K562 (cell line): ENCODE data around the gene SPATA17. TPM values are rescaled to one million over a fixed set of nuclear protein-coding genes. Genes with fewer than 3 reads are reported as not detected.

Experiments
- ATAC-seq: fragments of 200-7000 bp; cut with Tn5 transposase; 3 replicates; pipeline ENCODE4 v1.9.1; 2020; ENCODE audit warnings: moderate library complexity
- BruUV-seq: library from RNA; stranded (reverse); fragments of 400-500 nt; replicated peaks from 2 replicates; lab custom pipeline; 2021; lab: Mats Ljungman, UMichigan
- CTCF ChIA-PET: fragments of 300-600 bp; formaldehyde crosslinking; extraction: SDS; loops from one replicate; lab custom pipeline; 2021; ENCODE audit warnings: low intra/inter-chr PET ratio; lab: Yijun Ruan, JAX
- POLR2A ChIA-PET: fragments of 300-600, 350-650 bp; sonication (Branson Sonifier 250); formaldehyde crosslinking; extraction: SDS; loops from one replicate; lab custom pipeline; 2021; ENCODE audit warnings: antibody characterized with exemption, inconsistent platforms; lab: Yijun Ruan, JAX
- DNase-seq, 4 experiments: peaks; one replicate each; pipeline versions ENCODE4 v3.0.0 to v3.0.0-alpha.2; 2011 to 2018; ENCODE audit warnings: low spot score in 3 of 4, mixed read lengths in 3 of 4; ENCODE audit errors: extremely low read depth in 1 of 4
- FAIRE-seq: peaks from 2 replicates; lab custom pipeline; 2011; peaks lifted over from hg19 to GRCh38; lab: Jason Lieb, UNC
- H2AFZ ChIP-seq: 2 replicates; pipeline ENCODE4 v1.6.0; 2011; ENCODE audit warnings: low read depth, low read length, control low read depth, inconsistent platforms
- H3K27ac ChIP-seq: fragments of 200-600 bp; 3 replicates; pipeline ENCODE4 v1.8.0; 2011; ENCODE audit warnings: low read depth, mild to moderate bottlenecking, control low read depth, inconsistent platforms, low read length, moderate library complexity, mixed read lengths; ENCODE audit errors: extremely low read depth
- H3K27me3 ChIP-seq, 2 experiments: fragments of 300-600 bp in 1 of 2; 2 replicates in 1 of 2; 3 replicates in 1 of 2; pipeline versions ENCODE4 v1.6.0 to v1.8.0; 2011; ENCODE audit warnings: inconsistent platforms in 2 of 2, low read length in 2 of 2, mild to moderate bottlenecking in 1 of 2, mixed read lengths in 1 of 2, moderate library complexity in 1 of 2; ENCODE audit not compliant: control insufficient read depth in 2 of 2, insufficient read depth in 2 of 2
- H3K36me3 ChIP-seq: fragments of 300-600 bp; 3 replicates; pipeline ENCODE4 v1.8.0; 2011; ENCODE audit warnings: mild to moderate bottlenecking, low read length, inconsistent platforms; ENCODE audit not compliant: control insufficient read depth, insufficient read depth
- H3K4me1 ChIP-seq, 2 experiments: fragments of 200-600 bp in 1 of 2; replicated peaks in 1 of 2; 2 replicates in 1 of 2; 3 replicates in 1 of 2; pipeline versions ENCODE4 v1.5.1 to v1.8.0; 2011; ENCODE audit warnings: inconsistent platforms in 2 of 2, low read length in 2 of 2, mild to moderate bottlenecking in 1 of 2, mixed read lengths in 1 of 2, moderate library complexity in 1 of 2; ENCODE audit not compliant: control insufficient read depth in 2 of 2, insufficient read depth in 2 of 2
- H3K4me2 ChIP-seq: 2 replicates; pipeline ENCODE4 v1.6.1; 2011; ENCODE audit warnings: low read length, control low read depth, inconsistent platforms, mixed read lengths; ENCODE audit not compliant: insufficient read depth
- H3K4me3 ChIP-seq: fragments of 200-600 bp; sonication (generic), shearing (Covaris generic); 2 replicates; pipeline ENCODE4 v1.5.1; 2016; ENCODE audit warnings: control low read depth, inconsistent platforms
- H3K79me2 ChIP-seq: fragments of 200-600 bp; 3 replicates; pipeline ENCODE4 v1.8.0; 2011; ENCODE audit warnings: low read length, inconsistent platforms; ENCODE audit not compliant: control insufficient read depth, insufficient read depth
- H3K9ac ChIP-seq, 2 experiments: 2 replicates each; pipeline versions ENCODE4 v1.6.0 to v1.6.1; 2011; ENCODE audit warnings: low read depth in 2 of 2, low read length in 2 of 2, control low read depth in 1 of 2, inconsistent platforms in 1 of 2, mild to moderate bottlenecking in 1 of 2, mixed read lengths in 1 of 2; ENCODE audit not compliant: insufficient read depth in 1 of 2
- H3K9me1 ChIP-seq: one replicate; pipeline ENCODE4 v1.6.0; 2011; ENCODE audit warnings: inconsistent platforms, mild to moderate bottlenecking, low read length, moderate library complexity; ENCODE audit not compliant: control insufficient read depth, insufficient read depth
- H3K9me3 ChIP-seq: replicated peaks from 2 replicates; pipeline ENCODE4 v1.5.1; 2011; ENCODE audit warnings: low read depth, low read length, inconsistent platforms; ENCODE audit not compliant: control insufficient read depth, insufficient read depth
- H4K20me1 ChIP-seq: replicated peaks from 2 replicates; pipeline ENCODE4 v1.6.1; 2011; ENCODE audit warnings: low read length, inconsistent platforms, mixed read lengths; ENCODE audit not compliant: control insufficient read depth, insufficient read depth
- AFF1 ChIP-seq, 2 experiments: fragments of 450-650 bp; IDR thresholded peaks; 2 replicates each; pipeline ENCODE4 v1.6.1; 2018; ENCODE audit warnings: mild to moderate bottlenecking in 2 of 2, low read depth in 1 of 2; ENCODE audit not compliant: partially characterized antibody in 2 of 2
- BDP1 ChIP-seq: IDR thresholded peaks from 3 replicates; pipeline ENCODE4 v1.6.1; 2011; ENCODE audit not compliant: insufficient read length, insufficient read depth
- DDX20 ChIP-seq: fragments of 450-650 bp; IDR thresholded peaks from 2 replicates; pipeline ENCODE4 v1.6.1; 2016; ENCODE audit warnings: missing genetic modification characterization, low read depth, mild to moderate bottlenecking, missing compliant biosample characterization, moderate library complexity
- FOXA3 ChIP-seq, 2 experiments: fragments of 450-650 bp in 1 of 2; sonication (generic) in 1 of 2; formaldehyde crosslinking; IDR thresholded peaks in 1 of 2; conservative IDR thresholded peaks in 1 of 2; 2 replicates each; pipeline versions ENCODE4 v1.4.0 to v1.8.0; 2020 to 2022; ENCODE audit warnings: mild to moderate bottlenecking in 2 of 2, missing genetic modification reagents in 1 of 2
- KDM2B ChIP-seq: fragments of 250-450 bp; sonication (Bioruptor Pico); IDR thresholded peaks from 2 replicates; pipeline ENCODE4 v1.8.0; 2021; ENCODE audit warnings: mild to moderate bottlenecking, moderate library complexity
- LEF1 ChIP-seq: fragments of 450-650 bp; IDR thresholded peaks from 2 replicates; pipeline ENCODE4 v1.6.1; 2016; ENCODE audit warnings: mild to moderate bottlenecking
- MBD2 ChIP-seq: sonication (generic); IDR thresholded peaks from 2 replicates; pipeline ENCODE4 v1.6.1; 2016; ENCODE audit warnings: low read depth, borderline replicate concordance
- MCM2 ChIP-seq: fragments of 450-650 bp; IDR thresholded peaks from 2 replicates; pipeline ENCODE4 v1.6.1; 2017; ENCODE audit warnings: low read depth, mild to moderate bottlenecking
- RFX7 ChIP-seq: fragments of 250-450 bp; sonication (Bioruptor Pico); IDR thresholded peaks from 2 replicates; pipeline ENCODE4 v1.5.1; 2021; ENCODE audit warnings: mild to moderate bottlenecking
- SAP30 ChIP-seq: fragments of 200-600 bp; sonication (generic); IDR thresholded peaks from 2 replicates; pipeline ENCODE4 v1.6.1; 2012; ENCODE audit warnings: borderline replicate concordance, low read depth, mild to moderate bottlenecking, moderate library complexity, low read length, control low read depth, inconsistent platforms; ENCODE audit not compliant: insufficient read depth, poor library complexity, severe bottlenecking
- SP1 ChIP-seq: sonication (generic); formaldehyde crosslinking; IDR thresholded peaks from 2 replicates; pipeline ENCODE4 v1.8.1; 2022; ENCODE audit warnings: mild to moderate bottlenecking, missing genetic modification reagents
- TBP ChIP-seq: optimal IDR thresholded peaks from 2 replicates; pipeline ENCODE3; 2011; ENCODE audit warnings: low read depth, low read length, improper control_type of control experiment
- THAP12 ChIP-seq: fragments of 250-450 bp; sonication (Bioruptor Pico); IDR thresholded peaks from 2 replicates; pipeline ENCODE4 v1.9.0; 2021; ENCODE audit warnings: mild to moderate bottlenecking, inconsistent platforms
- TRIM28 ChIP-seq: fragments of 450-650 bp; IDR thresholded peaks from 2 replicates; pipeline ENCODE4 v1.6.1; 2017
- USF1 ChIP-seq: sonication (generic); formaldehyde crosslinking; IDR thresholded peaks from 2 replicates; pipeline ENCODE4 v1.9.0; 2022; ENCODE audit warnings: mild to moderate bottlenecking, missing genetic modification reagents
- ZNF140 ChIP-seq: fragments of 250-450 bp; sonication (Bioruptor Pico); IDR thresholded peaks from 2 replicates; pipeline ENCODE4 v1.8.0; 2021; ENCODE audit warnings: moderate library complexity, mild to moderate bottlenecking, inconsistent platforms
- ZNF232 ChIP-seq: sonication (generic); formaldehyde crosslinking; IDR thresholded peaks from 2 replicates; pipeline ENCODE4 v1.8.0; 2022; ENCODE audit warnings: mild to moderate bottlenecking, missing genetic modification reagents
- WGBS: fragments of 100-300 bp; shearing (Covaris generic); methylation state at CpG from one replicate; pipeline ENCODE4 v1.1.6; 2016; ENCODE audit warnings: low coverage, mixed read lengths; ENCODE audit not compliant: insufficient coverage; ENCODE audit errors: missing lambda C conversion rate; 5-methylcytosine and 5-hydroxymethylcytosine counted together
- in situ Hi-C: fragments of 300-500 bp; cut with MboI; formaldehyde crosslinking; loops from 4 replicates; pipeline ENCODE4 v1.15.0; 2018; ENCODE audit warnings: inconsistent platforms, mixed read lengths
- intact Hi-C: fragments of 100-400 bp; cut with micrococcal nuclease; formaldehyde crosslinking; loops from 2 replicates; pipeline ENCODE4 v1.14.2; 2022
- polyA plus RNA-seq, 8 experiments: library from polyadenylated mRNA; depleted of rRNA in 4 of 8; stranded (reverse) in 5 of 8; unstranded in 3 of 8; fragments of >200 nt; fragmentation: Nextera tagmentation in 2 of 8; fragmentation: Illumina TruSeq in 1 of 8; extraction: Ambion mirVana in 2 of 8; extraction: Trizol in 1 of 8; gene quantifications; 2 replicates each; pipeline versions ENCODE4 v1.2.1 to v1.2.3, GENCODE V29; 2011 to 2014; ENCODE audit warnings: inconsistent platforms in 1 of 8, missing spikeins in 1 of 8
- total RNA-seq, 7 experiments: library from RNA; depleted of rRNA in 6 of 7; stranded (reverse); fragments of >200 nt in 6 of 7; fragmentation: Illumina TruSeq in 2 of 7; extraction: Trizol in 2 of 7; gene quantifications; 2 replicates each; pipeline versions ENCODE4 v1.2.1 to v1.2.3, GENCODE V29; 2011 to 2021; ENCODE audit warnings: low replicate concordance in 1 of 7

The SPATA17 gene
- total and polyA plus RNA-seq, 9 of the 15 experiments (the other 6 are each of a cell fraction or from before 2014, with no cell fraction given) = 0.04 to 0.11 TPM; not detected in 7

- FAIRE-seq = no peak
- POLR2A ChIA-PET = no interaction called here
- TF ChIP-seq RFX7 (CRISPR knock-in tag) (no peak), SP1 (CRISPR knock-in tag) (no peak), LEF1 (no peak), USF1 (CRISPR knock-in tag) (no peak), ZNF232 (CRISPR knock-in tag) (no peak), SAP30 (no peak), AFF1 (IDR thresholded peaks at IDR 0.05; ENCODE audit: low read depth in 1 of 2, partially characterized antibody in 2 of 2) (no peak), TRIM28 (no peak), MBD2 (no peak), THAP12 (CRISPR knock-in tag) (no peak), KDM2B (no peak), MCM2 (no peak), BDP1 (no peak), TBP (no peak), DDX20 (tag) (no peak), FOXA3 (CRISPR knock-in tag; conservative IDR thresholded peaks at IDR 0.05 in 1 of 2, IDR thresholded peaks at IDR 0.05 in 1 of 2) (no peak), ZNF140 (CRISPR knock-in tag) (no peak)
These were observed 50.7 kb downstream of the SPATA17 start for GRCh38 chr1:217681806-217682205.

More at GRCh38 chr1:217681806-217682205, 50.7 kb downstream of the SPATA17 start:
- Histone ChIP-seq H3K79me2 (no peaks in the 10 kb centered on the region), H3K36me3 (no peaks in the 10 kb centered on the region), H3K27ac (no peak overlapping the region), H3K9me3 (no peaks in the 10 kb centered on the region; the same call in 1 of the 2 replicates), H2AFZ (no peak overlapping the region), H3K27me3 (no peaks in the 10 kb centered on the region), H3K4me2 (no peak overlapping the region), H3K4me1 (no peaks in the 10 kb centered on the region), H3K9me1 (no peaks in the 10 kb centered on the region), H3K9ac (no peak overlapping the region), H4K20me1 (no peaks in the 10 kb centered on the region), H3K4me3 (no peak overlapping the region)
- DNase-seq (no peak), ATAC-seq (no peak)
- CTCF ChIA-PET = no interaction called here
- in situ Hi-C loops (no loop called here), intact Hi-C loops (no loop called here)
- BruUV-seq = no TSS peak
- 2% methylated on average over 5 of the region's 5 CpGs for WGBS
